ENCODE results near the gene C20orf96.
"Not testable (repeated sequence)": the region's sequence is repeated elsewhere in the genome, so short reads cannot be mapped to it uniquely, and the experiment has no call there.

C20orf96 gene

DNA sequence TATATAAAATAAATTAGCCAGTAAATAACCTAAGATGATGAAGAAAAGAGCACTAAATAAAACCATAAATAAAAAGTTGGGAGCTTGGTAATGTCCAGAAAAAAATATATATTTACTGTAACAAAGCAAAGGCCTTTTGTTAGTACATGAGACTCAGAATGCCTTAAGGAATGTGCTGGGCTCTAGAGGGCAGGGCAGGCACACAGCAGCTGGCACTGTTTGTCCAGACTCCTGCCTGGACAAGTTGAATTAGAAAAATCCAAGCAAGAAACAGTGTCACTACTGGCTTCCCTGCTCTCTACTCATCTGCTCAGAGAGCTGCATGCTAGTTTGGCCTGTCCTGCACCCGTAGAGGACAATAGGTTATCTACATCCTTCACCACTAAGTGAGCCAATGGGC lies 54.7 kb downstream of the C20orf96 start:
- DNase-seq = no peak

DNA sequence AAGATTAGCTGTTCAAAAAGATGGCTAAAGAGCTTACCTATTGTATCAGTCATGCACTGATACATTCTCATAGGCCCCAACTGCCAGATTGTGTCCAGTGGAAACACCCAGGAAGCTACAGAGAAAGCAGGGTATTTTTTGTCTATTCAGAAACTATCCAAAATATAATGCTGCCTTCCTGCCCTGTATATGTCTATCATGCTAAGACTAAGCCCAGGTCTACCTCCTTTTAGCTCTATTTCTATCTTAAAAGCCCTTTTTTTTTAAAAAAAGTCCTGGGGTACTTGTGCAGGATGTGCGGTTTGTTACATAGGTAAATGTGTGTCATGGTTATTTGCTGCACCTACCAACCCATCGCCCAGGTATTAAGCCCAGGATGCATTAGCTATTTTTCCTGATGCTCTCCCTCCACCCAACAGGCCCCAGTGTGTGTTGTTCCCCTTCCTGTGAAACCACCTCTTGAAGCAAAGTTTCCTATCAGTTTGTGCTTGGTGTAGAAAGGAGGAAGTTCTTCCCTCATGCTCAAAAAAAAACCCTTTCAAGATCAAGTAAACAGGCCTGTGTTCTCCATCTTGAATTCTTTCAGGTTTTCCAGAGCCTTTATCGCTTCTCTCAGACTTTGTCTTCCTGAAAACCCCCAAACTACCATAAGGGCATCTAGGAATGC lies 63.0 kb downstream of the C20orf96 start:
- no peak for DNase-seq

DNA sequence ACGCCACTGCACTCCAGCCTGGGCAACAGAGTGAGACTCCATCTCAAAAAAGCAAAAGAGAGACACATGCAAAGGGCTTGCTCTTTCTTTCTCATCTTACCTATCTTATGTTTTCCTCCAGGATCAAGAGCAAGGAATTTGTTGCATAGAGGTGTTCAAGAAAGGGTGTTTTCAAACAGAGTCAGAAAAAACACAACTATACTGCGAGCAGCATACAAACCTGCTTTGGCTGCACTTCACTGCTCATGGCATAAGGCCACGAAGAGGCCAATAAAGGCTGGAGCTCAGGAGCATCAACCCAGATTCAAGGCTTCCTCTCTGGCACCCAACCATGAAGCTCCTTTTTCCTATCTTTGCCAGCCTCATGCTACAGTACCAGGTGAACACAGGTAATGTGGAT lies 63.6 kb downstream of the C20orf96 start, which contains the start of gene DEFB129:
DEFB129 (plus strand) TSS at position 301 of the 400 bp plus-strand sequence; CDS start at position 332, 31 bp downstream.
- no peak for DNase-seq

DNA sequence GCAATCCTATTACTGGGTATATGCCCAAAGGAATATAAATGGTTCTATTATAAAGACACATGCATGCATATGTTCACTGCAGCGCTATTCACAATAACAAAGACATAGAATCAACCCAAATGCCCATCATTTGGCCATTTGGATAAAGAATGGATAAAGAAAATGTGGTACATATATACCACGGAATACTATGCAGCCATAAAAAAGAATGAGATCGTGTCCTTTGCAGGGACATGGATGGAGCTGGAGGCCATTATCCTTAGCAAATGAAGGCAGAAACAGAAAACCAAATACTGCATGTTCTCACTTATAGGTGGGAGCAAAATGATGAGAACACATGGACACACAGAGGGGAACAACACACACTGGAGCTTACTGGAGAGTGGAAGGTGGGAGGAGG lies 64.7 kb downstream of the C20orf96 start:
- not testable (repeated sequence) for DNase-seq

DNA sequence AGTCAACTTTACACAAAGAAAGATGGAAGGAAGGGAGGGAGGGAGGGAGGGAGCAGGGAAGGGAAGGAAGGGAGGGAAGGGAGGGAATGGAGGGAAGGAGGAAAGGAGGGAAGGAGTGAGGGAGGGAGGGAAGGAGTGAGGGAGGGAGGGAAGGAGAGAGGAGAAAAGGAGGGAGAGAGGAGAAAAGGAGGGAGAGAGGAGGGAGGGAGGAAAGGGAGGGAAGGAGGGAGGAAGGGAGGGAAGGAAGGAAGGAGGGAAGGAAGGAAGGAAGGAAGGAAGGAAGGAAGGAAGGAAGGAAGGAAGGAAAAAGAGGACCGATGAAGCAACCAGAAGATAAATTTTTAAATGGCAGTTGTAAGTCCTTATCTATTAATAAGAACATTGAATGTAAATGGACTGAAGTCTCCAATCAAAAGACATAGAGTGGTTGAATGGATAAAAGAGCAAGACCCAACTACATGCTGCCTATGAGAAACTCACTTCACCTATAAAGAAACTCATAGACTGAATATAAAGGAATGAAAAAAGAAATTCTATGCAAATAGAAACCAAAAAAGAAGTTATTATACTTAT lies 69.2 kb downstream of the C20orf96 start:
- no peak for DNase-seq
